HG03139 (cell line): Measurements from ENCODE around the gene CORO2B.

Experiments
- ATAC-seq: cut with Tn5 transposase; IDR thresholded peaks from one replicate; pipeline ENCODE4 v1.9.1; 2021; ENCODE audit not compliant: unreplicated experiment

The CORO2B gene

GRCh38 chr15:68695061-68695595 is 116.3 kb downstream of the CORO2B start:
- no peak for ATAC-seq

DNA sequence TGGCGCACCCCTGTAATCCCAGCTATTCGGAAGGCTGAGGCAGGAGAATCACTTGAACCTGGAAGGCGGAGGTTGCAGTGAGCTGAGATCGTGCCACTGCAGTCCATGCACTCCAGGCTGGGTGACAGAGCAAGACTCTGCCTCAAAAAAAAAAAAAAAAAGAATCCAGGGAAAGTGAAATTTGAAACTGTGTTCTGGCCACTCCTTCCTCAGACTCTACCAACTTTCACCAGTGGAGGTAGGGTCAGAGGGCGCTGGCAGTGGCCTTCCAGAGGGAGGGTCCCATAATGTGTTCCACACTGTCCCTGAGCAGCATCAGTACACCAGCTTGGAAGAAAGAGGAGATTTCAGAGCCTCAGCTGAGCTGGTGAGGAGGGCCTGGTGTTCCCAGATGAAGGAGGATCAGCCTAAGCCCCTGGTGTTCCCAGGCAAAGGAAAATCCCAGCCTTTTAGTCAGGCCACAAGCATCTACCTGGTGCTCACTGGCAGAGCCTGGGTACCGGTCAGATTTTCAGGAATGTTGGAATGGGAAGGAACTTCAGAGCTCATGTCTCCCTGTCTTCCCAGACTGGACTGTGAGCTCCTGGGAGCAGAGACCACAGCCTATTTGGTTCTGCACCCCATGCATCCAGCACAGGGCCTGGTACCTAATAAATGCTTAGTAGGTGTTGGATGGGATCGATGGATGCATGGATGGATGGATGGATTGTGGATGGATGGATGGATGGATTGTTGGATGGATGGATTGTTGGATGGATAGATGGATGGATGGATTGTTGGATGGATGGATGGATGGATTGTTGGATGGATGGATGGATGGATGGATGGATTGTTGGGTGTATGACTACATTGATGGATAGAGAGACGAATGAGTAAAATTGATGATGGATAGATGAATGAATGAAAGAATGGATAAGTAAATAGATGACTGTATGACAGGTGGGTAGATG is 117.9 kb downstream of the CORO2B start:
- no peak for ATAC-seq

DNA sequence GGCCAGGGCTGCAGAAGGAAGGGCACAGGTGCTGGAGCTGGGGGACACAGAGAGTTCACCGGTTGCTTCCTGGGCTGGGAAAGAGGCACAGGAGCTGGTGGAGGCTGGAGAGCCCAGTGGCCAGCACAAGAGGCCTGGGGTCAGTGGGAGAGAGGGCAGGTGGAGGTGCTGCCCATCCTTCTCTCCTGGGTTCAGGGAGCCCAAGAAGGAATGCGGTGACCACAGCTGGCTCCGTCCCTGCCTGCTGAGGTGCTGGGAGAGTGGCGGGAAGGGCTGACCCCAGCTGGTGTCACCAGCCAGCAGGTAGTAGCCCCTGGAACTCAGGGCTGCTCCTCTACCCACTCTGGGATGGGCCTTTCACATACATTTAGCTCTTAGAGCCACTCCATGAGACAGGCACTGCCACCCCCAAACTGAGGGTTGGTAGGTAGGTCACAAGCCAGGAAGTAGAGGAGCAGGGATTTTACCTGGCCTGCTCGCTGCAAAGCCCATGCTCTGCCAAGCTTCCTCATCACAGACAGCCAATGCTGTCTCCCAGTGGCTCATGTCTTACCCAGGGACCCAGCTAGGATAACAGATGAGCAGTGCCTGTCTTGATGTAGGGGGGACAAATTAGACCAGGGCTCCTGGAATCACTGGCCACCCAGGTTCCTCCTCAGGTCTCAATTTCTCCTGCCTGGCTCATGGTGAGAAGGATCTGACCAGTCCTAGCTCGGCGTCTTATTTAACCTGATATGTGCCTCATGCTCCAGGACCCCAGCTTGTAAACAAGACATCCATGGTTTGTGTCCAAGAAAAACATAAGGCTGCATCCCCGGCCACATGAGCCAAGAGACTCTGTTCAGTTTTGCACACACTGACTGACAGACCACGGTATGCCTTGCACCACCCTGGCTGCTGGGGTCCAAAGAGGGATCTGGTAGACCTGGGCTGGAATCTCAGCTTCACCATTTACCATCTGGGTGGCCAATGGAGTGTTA is 119.2 kb downstream of the CORO2B start:
- no peak for ATAC-seq

DNA sequence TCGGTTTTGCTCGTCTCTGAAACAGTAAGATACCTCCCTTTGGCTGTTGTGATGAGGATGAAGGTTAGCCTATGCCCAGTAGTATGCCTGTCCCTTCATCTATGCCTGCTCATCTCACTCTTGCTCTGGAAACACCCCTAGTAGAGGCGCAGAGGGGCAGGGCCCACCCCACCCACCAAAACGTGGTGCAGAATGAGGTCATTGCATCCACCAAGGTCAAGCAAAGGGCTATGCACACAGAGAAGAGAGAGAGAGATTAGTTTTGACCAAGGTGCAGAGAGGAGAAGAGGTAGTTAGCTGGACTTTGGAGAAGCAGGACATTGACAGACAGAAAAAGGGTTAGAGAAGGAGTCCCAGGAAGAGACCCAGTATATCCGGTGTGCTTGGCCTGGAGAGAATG is 119.9 kb downstream of the CORO2B start:
- ATAC-seq: no peak

- no peak for ATAC-seq
Observed at GRCh38 chr15:68699124-68699880, 120.5 kb downstream of the CORO2B start.

GRCh38 chr15:68699881-68700454 is 121.2 kb downstream of the CORO2B start:
- ATAC-seq: no peak

DNA sequence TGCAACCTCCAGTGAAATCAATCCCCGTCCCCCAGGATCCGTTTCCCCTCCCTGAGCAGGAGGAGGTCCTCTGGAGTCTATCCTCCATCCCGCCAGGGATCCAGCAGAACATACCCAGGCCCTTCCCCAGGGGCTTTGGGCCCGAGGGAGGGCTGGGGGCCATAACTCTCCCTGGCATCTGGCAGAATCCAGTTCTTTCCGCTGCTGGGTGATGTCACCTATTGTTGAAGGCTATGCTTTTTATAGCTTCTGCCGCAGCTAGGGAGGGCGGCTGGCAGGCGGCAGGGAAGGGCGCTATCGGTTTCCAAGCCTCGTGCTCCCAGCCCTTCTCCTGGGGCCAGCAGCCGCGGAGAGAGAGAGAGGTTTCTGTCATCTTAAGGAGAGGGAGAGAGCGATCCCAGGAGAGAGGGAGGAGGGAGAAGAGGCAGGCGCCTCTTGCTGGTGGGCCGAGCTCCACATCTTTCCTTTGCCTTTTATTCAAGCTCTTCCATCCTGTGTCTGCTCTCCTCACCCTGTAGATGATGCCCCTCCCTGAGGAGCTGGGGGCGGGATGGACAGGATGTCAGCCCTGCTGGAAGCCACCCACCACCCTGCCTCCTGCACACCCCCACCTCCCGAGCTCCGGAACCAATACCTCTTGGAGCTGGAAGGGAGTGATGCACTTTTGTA is 121.8 kb downstream of the CORO2B start:
- no peak for ATAC-seq

GRCh38 chr15:68701886-68702285 is 123.1 kb downstream of the CORO2B start:
- ATAC-seq: no peak

DNA sequence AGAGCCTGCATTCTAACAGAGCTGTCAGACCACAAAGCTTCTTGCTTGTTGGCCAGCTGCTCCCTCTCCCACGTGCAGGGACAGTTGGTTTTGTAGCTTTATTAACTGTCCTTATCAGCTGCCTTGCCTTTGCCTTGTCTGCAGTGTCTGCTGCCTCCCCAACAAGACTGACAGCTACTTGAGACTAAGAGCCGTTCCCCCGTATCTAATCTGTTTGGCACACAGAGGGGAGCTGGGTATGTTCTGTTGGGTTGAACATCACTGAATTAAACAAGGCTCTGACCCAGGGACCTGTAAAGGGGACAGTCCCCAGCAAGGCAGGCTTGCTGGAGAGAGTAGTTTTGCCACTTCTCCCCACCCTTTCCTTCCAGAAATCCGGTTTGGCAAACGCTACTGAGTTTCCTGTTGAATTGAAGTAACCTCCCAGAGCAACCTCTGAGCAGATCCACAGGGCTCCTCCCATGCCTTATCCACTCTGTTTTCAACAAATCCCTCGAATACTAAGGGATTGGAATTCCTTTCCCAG is 125.8 kb downstream of the CORO2B start:
- no peak for ATAC-seq

GRCh38 chr15:68706256-68706655 is 127.5 kb downstream of the CORO2B start:
- ATAC-seq: no peak

DNA sequence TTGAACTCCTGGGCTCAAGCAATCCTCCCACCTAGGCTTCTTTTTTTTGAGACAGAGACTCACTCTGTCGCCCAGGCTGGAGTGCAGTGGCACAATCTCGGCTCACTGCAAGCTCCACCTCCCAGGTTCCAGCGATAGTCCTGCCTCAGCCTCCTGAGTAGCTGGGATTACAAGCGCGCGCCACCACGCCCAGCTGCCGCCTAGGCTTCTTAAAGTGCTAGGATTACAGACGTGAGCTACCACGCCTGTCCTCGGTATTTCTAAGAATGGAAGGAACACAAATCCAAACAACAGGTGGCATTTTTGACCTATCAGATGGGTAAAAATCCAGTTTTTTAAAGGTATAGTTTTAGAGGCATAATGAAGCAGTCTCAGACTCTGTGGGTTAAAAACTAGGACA is 128.1 kb downstream of the CORO2B start:
- no peak for ATAC-seq

GRCh38 chr15:68707386-68707785 is 128.6 kb downstream of the CORO2B start:
- ATAC-seq: no peak

GRCh38 chr15:68709876-68710275 is 131.1 kb downstream of the CORO2B start:
- ATAC-seq: no peak

DNA sequence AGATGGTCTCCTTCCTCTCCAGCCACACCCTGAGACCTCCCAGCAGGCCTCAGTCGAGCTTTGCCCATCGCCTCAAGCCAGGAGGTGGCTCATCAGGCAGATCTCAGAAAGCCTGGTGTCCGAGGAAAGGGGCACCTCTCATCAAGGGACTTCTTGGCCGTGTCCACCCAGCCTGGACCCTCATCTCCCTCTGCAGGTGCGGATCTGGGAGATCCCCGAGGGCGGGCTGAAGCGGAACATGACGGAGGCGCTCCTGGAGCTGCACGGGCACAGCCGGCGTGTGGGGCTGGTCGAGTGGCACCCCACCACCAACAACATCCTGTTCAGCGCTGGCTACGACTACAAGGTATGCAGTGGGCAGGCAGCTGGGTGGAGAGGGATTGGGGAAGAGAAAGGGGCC is 131.7 kb downstream of the CORO2B start:
- ATAC-seq: no peak

- ATAC-seq: no peak
Observed at GRCh38 chr15:68711406-68711805, 132.6 kb downstream of the CORO2B start.

GRCh38 chr15:68712886-68713285 is 134.1 kb downstream of the CORO2B start:
- ATAC-seq: no peak

DNA sequence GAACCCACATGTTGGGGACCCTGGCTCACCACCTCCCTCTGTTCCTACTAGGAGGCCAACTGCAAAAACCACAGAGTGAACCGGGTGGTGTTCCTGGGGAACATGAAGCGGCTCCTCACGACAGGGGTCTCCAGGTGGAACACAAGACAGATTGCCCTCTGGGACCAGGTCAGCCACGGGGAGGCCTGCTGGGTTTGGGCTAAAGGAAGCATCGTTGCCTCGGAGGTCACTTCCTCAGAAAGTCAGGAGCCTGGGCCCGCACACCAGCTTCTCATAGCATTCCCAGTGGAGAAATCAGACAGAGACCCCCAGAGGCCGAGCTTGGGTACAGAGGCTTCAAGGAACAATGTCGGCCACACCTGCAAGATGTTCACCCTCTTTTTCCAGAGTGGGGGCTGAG is 135.1 kb downstream of the CORO2B start:
- ATAC-seq: no peak

- no peak for ATAC-seq
Observed at GRCh38 chr15:68715111-68715510, 136.3 kb downstream of the CORO2B start.

DNA sequence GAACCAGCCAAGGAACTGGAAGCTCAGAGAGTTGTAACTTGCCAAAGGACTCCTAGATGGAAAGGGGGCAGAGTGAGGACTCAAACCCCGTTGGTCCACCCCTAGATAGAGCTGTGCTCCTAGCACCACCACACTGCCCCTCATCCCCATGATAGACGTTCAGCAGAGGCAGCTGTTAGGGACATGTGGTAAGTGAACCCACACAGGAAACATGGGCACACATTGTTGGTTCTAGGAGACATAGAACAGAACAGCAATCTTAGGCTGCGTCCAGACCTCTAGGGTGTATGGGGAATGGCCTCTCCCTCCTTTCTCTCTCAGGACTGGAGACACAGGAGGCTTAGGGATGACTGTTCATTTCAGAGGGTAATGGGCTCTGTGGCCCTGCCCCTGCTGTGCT is 139.2 kb downstream of the CORO2B start:
- no peak for ATAC-seq

DNA sequence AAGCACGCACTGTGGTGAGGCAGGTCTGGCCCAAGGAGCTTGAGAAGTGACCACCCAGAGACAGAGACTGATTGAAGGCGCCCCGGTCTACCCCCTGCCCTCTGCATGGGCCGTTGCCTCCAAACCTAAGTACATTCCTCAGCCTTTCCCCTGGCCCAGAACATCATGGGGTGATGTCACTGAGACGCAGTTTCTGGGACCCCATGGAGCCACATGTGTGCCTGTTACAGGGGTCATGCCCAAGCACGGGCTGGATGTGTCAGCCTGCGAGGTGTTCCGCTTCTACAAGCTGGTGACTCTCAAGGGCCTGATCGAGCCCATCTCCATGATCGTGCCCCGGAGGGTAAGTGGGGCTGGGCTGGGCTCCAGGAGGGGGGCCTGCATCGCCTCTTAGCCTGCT is 139.7 kb downstream of the CORO2B start:
- ATAC-seq: no peak
